Right lobe of liver (tissue), 4 donors: ENCODE measurements around the gene SYNGAP1.

Experiments used
- POLR2A ChIP-seq: fragments of 450-650 bp; IDR thresholded peaks from one replicate; pipeline ENCODE4 v1.6.1; 2017; ENCODE audit warnings: antibody characterized with exemption, mild to moderate bottlenecking
- TF ChIP-seq, protein P1 (sequence below), 4 donors: fragments of 200-600 bp in 3 of 4; fragments of 450-650 bp in 1 of 4; IDR thresholded peaks; one replicate each; pipeline versions ENCODE4 v1.5.1 to v1.8.0; 2016 to 2022; ENCODE audit warnings: antibody characterized with exemption in 4 of 4, mild to moderate bottlenecking in 2 of 4
- donor health status: DM: no; HTN: no; CAD: no.
- donor health status: DM: no; HTN: no; CAD: no.
- donor health status: DM: no; HTN: yes; CAD: no.

GRCh38 chr6:33428966-33429749 lies 9.3 kb downstream of the SYNGAP1 start:
- TF ChIP-seq POLR2A, result no peak
- TF ChIP-seq, protein P1, sequence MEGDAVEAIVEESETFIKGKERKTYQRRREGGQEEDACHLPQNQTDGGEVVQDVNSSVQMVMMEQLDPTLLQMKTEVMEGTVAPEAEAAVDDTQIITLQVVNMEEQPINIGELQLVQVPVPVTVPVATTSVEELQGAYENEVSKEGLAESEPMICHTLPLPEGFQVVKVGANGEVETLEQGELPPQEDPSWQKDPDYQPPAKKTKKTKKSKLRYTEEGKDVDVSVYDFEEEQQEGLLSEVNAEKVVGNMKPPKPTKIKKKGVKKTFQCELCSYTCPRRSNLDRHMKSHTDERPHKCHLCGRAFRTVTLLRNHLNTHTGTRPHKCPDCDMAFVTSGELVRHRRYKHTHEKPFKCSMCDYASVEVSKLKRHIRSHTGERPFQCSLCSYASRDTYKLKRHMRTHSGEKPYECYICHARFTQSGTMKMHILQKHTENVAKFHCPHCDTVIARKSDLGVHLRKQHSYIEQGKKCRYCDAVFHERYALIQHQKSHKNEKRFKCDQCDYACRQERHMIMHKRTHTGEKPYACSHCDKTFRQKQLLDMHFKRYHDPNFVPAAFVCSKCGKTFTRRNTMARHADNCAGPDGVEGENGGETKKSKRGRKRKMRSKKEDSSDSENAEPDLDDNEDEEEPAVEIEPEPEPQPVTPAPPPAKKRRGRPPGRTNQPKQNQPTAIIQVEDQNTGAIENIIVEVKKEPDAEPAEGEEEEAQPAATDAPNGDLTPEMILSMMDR (IDR thresholded peaks at IDR 0.05), result no peak
